H9 (cell line): ENCODE measurements around the gene PRKCZ. TPM values are rescaled to one million over a fixed set of nuclear protein-coding genes. Genes with fewer than 3 reads are reported as not detected.

ENCODE experiments used
- DNase-seq: peaks from one replicate; pipeline ENCODE4 v3.0.0-alpha.2; 2017
- H2AFZ ChIP-seq: one replicate; pipeline ENCODE4 v1.6.1; 2013; ENCODE audit warnings: mild to moderate bottlenecking, low read length, control low read depth, moderate library complexity
- H2AK5ac ChIP-seq: 2 replicates; pipeline ENCODE4 v1.6.1; 2013; ENCODE audit warnings: low read length, control low read depth, mixed read lengths; ENCODE audit not compliant: insufficient read length
- H2BK120ac ChIP-seq: one replicate; pipeline ENCODE4 v1.6.1; 2013; ENCODE audit warnings: low read depth, mild to moderate bottlenecking, low read length, control low read depth, inconsistent platforms; ENCODE audit not compliant: poor library complexity, severe bottlenecking
- H2BK12ac ChIP-seq: 2 replicates; pipeline ENCODE4 v1.6.1; 2013; ENCODE audit warnings: low read length, control low read depth, mixed read lengths, low read depth; ENCODE audit not compliant: insufficient read length
- H2BK15ac ChIP-seq: 2 replicates; pipeline ENCODE4 v1.6.1; 2013; ENCODE audit warnings: low read depth, low read length, control low read depth
- H2BK20ac ChIP-seq: one replicate; pipeline ENCODE4 v1.6.1; 2013; ENCODE audit warnings: low read depth, mild to moderate bottlenecking, low read length, control low read depth, inconsistent platforms; ENCODE audit not compliant: poor library complexity, severe bottlenecking
- H2BK5ac ChIP-seq: 2 replicates; pipeline ENCODE4 v1.6.1; 2013; ENCODE audit warnings: low read length, control low read depth, mixed read lengths; ENCODE audit not compliant: insufficient read length
- H3K14ac ChIP-seq: 2 replicates; pipeline ENCODE4 v1.6.1; 2013; ENCODE audit warnings: low read length, control low read depth; ENCODE audit not compliant: insufficient read depth
- H3K18ac ChIP-seq: 2 replicates; pipeline ENCODE4 v1.6.1; 2013; ENCODE audit warnings: low read depth, mild to moderate bottlenecking, mixed read lengths, low read length, control low read depth; ENCODE audit not compliant: insufficient read length
- H3K23ac ChIP-seq: 2 replicates; pipeline ENCODE4 v1.6.1; 2013; ENCODE audit warnings: low read length, control low read depth, mixed read lengths, low read depth; ENCODE audit not compliant: insufficient read length
- H3K23me2 ChIP-seq: 2 replicates; pipeline ENCODE4 v1.6.1; 2013; ENCODE audit warnings: low read depth, mild to moderate bottlenecking, mixed read lengths, low read length, control low read depth; ENCODE audit not compliant: insufficient read length, poor library complexity, severe bottlenecking
- H3K27ac ChIP-seq: 2 replicates; pipeline ENCODE4 v1.5.1; 2013; ENCODE audit warnings: low read length, control low read depth, mixed read lengths, low read depth; ENCODE audit not compliant: insufficient read length
- H3K27me3 ChIP-seq: 2 replicates; pipeline ENCODE4 v1.6.1; 2013; ENCODE audit warnings: low read length, control low read depth, inconsistent platforms; ENCODE audit not compliant: insufficient read depth
- H3K4ac ChIP-seq: 2 replicates; pipeline ENCODE4 v1.6.1; 2013; ENCODE audit warnings: low read depth, mild to moderate bottlenecking, control low read depth, inconsistent platforms, low read length, moderate library complexity
- H3K4me1 ChIP-seq: 2 replicates; pipeline ENCODE4 v1.6.1; 2013; ENCODE audit warnings: low read length, control low read depth, inconsistent platforms; ENCODE audit not compliant: insufficient read depth
- H3K4me2 ChIP-seq: 2 replicates; pipeline ENCODE4 v1.6.1; 2013; ENCODE audit warnings: low read length, control low read depth, mixed read lengths; ENCODE audit not compliant: insufficient read length, insufficient read depth
- H3K56ac ChIP-seq: 2 replicates; pipeline ENCODE4 v1.6.1; 2013; ENCODE audit warnings: low read depth, mild to moderate bottlenecking, mixed read lengths, low read length, control low read depth; ENCODE audit not compliant: insufficient read length
- H3K79me1 ChIP-seq: 2 replicates; pipeline ENCODE4 v1.6.1; 2013; ENCODE audit warnings: low read depth, mild to moderate bottlenecking, moderate library complexity, low read length, control low read depth, inconsistent platforms; ENCODE audit not compliant: insufficient read depth, poor library complexity, severe bottlenecking
- H3K79me2 ChIP-seq: 2 replicates; pipeline ENCODE4 v1.6.1; 2013; ENCODE audit warnings: low read length, control low read depth, inconsistent platforms; ENCODE audit not compliant: insufficient read depth
- H3K9ac ChIP-seq: 2 replicates; pipeline ENCODE4 v1.6.1; 2013; ENCODE audit warnings: low read length, control low read depth, mixed read lengths; ENCODE audit not compliant: insufficient read length; ENCODE audit errors: extremely low read depth
- H3K9me3 ChIP-seq: one replicate; pipeline ENCODE4 v1.6.1; 2013; ENCODE audit warnings: low read depth, low read length, inconsistent platforms; ENCODE audit not compliant: control insufficient read depth
- H3T11ph ChIP-seq: one replicate; pipeline ENCODE4 v1.6.1; 2013; ENCODE audit warnings: mild to moderate bottlenecking, low read length, control low read depth, inconsistent platforms
- H4K20me1 ChIP-seq: one replicate; pipeline ENCODE4 v1.6.1; 2013; ENCODE audit not compliant: control insufficient read depth, insufficient read length, insufficient read depth
- H4K5ac ChIP-seq: 2 replicates; pipeline ENCODE4 v1.6.1; 2013; ENCODE audit warnings: low read depth, mild to moderate bottlenecking, mixed read lengths, low read length, control low read depth; ENCODE audit not compliant: insufficient read length
- H4K8ac ChIP-seq: replicated peaks from 2 replicates; pipeline ENCODE4 v1.6.1; 2013; ENCODE audit warnings: low read length, control low read depth, mixed read lengths, low read depth; ENCODE audit not compliant: insufficient read length
- H4K91ac ChIP-seq: 2 replicates; pipeline ENCODE4 v1.6.1; 2013; ENCODE audit warnings: low read depth, mild to moderate bottlenecking, moderate library complexity, mixed read lengths, low read length, control low read depth; ENCODE audit not compliant: insufficient read length
- H3K27ac Mint-ChIP-seq, 3 experiments: 2 replicates in 2 of 3; 3 replicates in 1 of 3; pipeline ENCODE4 v1.8.0; 2020 to 2021; ENCODE audit warnings: mixed read lengths in 3 of 3, mild to moderate bottlenecking in 1 of 3, moderate library complexity in 1 of 3
- H3K27me3 Mint-ChIP-seq: 2 replicates; pipeline ENCODE4 v1.8.0; 2021; ENCODE audit warnings: low read depth, mild to moderate bottlenecking, moderate library complexity, mixed read lengths
- H3K36me3 Mint-ChIP-seq, 3 experiments: 2 replicates in 2 of 3; 3 replicates in 1 of 3; pipeline ENCODE4 v1.8.0; 2020 to 2021; ENCODE audit warnings: low read depth in 3 of 3, mixed read lengths in 3 of 3; ENCODE audit not compliant: insufficient read depth in 1 of 3
- H3K4me1 Mint-ChIP-seq, 2 experiments: 2 replicates each; pipeline ENCODE4 v1.8.0; 2020; ENCODE audit warnings: mixed read lengths in 2 of 2
- H3K4me3 Mint-ChIP-seq, 2 experiments: 2 replicates in 1 of 2; 3 replicates in 1 of 2; pipeline ENCODE4 v1.8.0; 2020 to 2021; ENCODE audit warnings: mild to moderate bottlenecking in 2 of 2, mixed read lengths in 2 of 2, moderate library complexity in 1 of 2
- H3K9me3 Mint-ChIP-seq, 2 experiments: 2 replicates in 1 of 2; 3 replicates in 1 of 2; pipeline ENCODE4 v1.8.0; 2020; ENCODE audit warnings: mild to moderate bottlenecking in 2 of 2, mixed read lengths in 2 of 2, moderate library complexity in 1 of 2
- WGBS: extraction: QIAGEN DNeasy Blood & Tissue Kit; methylation state at CpG from one replicate; pipeline ENCODE4 v1.1.7; 2013; ENCODE audit warnings: missing lambda C conversion rate, low lambda C conversion rate, mixed read lengths; ENCODE audit not compliant: insufficient read length; ENCODE audit errors: extremely low coverage; 5-methylcytosine and 5-hydroxymethylcytosine counted together
- total RNA-seq: library from RNA; stranded (reverse); gene quantifications from 2 replicates; pipeline ENCODE4 v1.2.1, GENCODE V29; 2021
- TF ChIP-seq, protein P1 (sequence below): fragments of 200-600 bp; sonication (generic); conservative IDR thresholded peaks from 3 replicates; pipeline ENCODE4 v1.8.0; 2021; ENCODE audit warnings: antibody characterized with exemption, mild to moderate bottlenecking

Gene PRKCZ
- total RNA-seq, 1 experiment from 2014 or later: 48.4 TPM

DNA sequence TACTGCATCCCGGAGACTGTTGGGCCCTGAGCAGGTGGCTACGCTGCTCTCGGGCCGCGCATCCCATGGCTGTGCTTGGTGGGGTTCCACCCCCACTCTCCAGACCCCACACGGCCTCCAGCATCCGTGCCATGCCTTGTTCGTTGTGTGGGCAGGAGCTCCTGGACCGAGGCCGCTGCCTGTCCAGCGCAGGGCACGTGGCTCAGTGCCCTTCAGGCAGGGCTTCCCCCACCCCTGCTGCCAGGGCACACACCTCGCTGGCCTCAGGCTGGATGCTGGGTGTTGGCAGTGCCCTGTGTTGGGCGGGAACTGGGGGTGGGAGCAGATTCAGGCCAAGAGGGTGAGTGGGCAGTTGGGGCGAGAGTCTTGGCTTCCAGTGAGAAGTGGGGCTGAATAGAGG, 9.9 kb downstream of the PRKCZ start:
- Histone ChIP-seq H3K4me2 (no peak overlapping the region), H2BK12ac (no peak overlapping the region), H3K9me3 (no peaks in the 10 kb centered on the region), H3K56ac (no peak overlapping the region), H3K18ac (no peak overlapping the region), H4K8ac (no peak overlapping the region), H2BK120ac (no peak overlapping the region), H3K4me1 (no peaks in the 10 kb centered on the region), H3T11ph (no peak overlapping the region), H3K27me3 (no peaks in the 10 kb centered on the region), H3K23ac (no peak overlapping the region), H2BK15ac (no peak overlapping the region), H3K27ac (no peak overlapping the region), H4K20me1 (no peaks in the 10 kb centered on the region), H3K9ac (no peak overlapping the region), H3K14ac (no peak overlapping the region), H2AK5ac (no peak overlapping the region), H4K5ac (no peak overlapping the region), H4K91ac (no peak overlapping the region), H3K23me2 (no peaks in the 10 kb centered on the region), H2BK5ac (no peak overlapping the region), H3K4ac (no peak overlapping the region), H2AFZ (no peak overlapping the region), H2BK20ac (no peak overlapping the region), H3K79me1 (no peaks in the 10 kb centered on the region), H3K79me2 (no peaks in the 10 kb centered on the region)
- Mint-ChIP-seq H3K4me1 (no peaks in the 10 kb centered on the region), H3K9me3 (peaks cover 7 to 11% of the 10 kb centered on the region in 2 experiments; a peak in 4 of 5 replicates), H3K27ac (no peak overlapping the region; a peak in 1 of 7 replicates), H3K27me3 (no peaks in the 10 kb centered on the region), H3K4me3 (no peak overlapping the region), H3K36me3 (peaks cover 32 to 67% (median 65%) of the 10 kb centered on the region in 3 experiments)
- no CpG with 5 or more reads among the region's 15 CpGs for WGBS
- TF ChIP-seq, protein P1, sequence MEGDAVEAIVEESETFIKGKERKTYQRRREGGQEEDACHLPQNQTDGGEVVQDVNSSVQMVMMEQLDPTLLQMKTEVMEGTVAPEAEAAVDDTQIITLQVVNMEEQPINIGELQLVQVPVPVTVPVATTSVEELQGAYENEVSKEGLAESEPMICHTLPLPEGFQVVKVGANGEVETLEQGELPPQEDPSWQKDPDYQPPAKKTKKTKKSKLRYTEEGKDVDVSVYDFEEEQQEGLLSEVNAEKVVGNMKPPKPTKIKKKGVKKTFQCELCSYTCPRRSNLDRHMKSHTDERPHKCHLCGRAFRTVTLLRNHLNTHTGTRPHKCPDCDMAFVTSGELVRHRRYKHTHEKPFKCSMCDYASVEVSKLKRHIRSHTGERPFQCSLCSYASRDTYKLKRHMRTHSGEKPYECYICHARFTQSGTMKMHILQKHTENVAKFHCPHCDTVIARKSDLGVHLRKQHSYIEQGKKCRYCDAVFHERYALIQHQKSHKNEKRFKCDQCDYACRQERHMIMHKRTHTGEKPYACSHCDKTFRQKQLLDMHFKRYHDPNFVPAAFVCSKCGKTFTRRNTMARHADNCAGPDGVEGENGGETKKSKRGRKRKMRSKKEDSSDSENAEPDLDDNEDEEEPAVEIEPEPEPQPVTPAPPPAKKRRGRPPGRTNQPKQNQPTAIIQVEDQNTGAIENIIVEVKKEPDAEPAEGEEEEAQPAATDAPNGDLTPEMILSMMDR: no peak
- no peak for DNase-seq
